ENCODE data around the gene KDM8.

DNA sequence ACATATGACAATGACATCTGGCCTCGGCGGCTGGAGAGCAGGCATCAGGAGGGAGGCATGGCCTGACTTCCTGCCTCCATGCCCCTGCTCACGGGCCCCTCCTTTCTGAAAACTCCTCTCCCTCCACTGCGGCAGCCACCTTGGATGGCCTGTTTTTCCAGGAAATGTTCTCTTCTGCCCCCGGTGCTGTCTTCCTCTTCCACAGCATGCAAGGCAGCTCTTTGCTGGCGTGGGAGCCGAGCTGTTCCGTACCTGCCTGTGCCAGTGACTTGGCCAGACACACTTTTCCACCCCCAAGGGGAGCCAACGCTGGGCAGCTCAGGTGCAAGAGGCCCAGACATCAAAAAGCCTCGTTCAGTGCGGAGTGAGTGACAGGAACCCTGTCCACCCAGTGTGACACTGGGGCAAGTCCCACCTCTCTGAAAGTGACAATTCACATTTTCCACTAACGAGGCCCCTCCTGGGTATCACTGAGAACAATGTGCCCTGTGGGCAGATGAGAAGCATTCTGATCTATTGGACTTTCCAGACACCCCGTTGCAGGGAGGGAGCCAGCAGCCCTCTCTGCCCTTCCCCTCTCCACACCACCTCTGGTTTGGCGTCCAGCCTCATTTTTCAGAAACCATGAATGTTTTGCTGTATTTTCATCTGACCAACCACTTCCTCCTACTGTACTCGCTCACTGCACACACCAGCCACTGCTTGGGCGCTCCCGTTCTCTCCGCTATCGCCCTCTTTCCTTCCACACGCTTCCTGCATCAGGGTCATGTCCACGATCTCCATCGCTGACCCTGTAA is 34.1 kb downstream of the KDM8 start:
- TF ChIP-seq, protein P1, sequence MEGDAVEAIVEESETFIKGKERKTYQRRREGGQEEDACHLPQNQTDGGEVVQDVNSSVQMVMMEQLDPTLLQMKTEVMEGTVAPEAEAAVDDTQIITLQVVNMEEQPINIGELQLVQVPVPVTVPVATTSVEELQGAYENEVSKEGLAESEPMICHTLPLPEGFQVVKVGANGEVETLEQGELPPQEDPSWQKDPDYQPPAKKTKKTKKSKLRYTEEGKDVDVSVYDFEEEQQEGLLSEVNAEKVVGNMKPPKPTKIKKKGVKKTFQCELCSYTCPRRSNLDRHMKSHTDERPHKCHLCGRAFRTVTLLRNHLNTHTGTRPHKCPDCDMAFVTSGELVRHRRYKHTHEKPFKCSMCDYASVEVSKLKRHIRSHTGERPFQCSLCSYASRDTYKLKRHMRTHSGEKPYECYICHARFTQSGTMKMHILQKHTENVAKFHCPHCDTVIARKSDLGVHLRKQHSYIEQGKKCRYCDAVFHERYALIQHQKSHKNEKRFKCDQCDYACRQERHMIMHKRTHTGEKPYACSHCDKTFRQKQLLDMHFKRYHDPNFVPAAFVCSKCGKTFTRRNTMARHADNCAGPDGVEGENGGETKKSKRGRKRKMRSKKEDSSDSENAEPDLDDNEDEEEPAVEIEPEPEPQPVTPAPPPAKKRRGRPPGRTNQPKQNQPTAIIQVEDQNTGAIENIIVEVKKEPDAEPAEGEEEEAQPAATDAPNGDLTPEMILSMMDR (IDR thresholded peaks at IDR 0.05): no peak
- TF ChIP-seq POLR2AphosphoS5 (IDR thresholded peaks at IDR 0.05) (no peak), POLR2A (IDR thresholded peaks at IDR 0.05) (no peak)

Measured in gastroesophageal sphincter (tissue), 3 donors.